ENCODE data around the gene SYNM.

- TF ChIP-seq CTCF (conservative IDR thresholded peaks at IDR 0.05): no peak
- no peak for TF ChIP-seq ZFX (IDR thresholded peaks at IDR 0.05)
Observed at GRCh38 chr15:99145778-99146177, 40.9 kb downstream of the SYNM start.
